HG03175 (cell line): ENCODE measurements around the gene TRAPPC12.
"Not testable (repeated sequence)": the region's sequence is repeated elsewhere in the genome, so short reads cannot be mapped to it uniquely, and the experiment has no call there.

Experiments used
- ATAC-seq: cut with Tn5 transposase; IDR thresholded peaks from one replicate; pipeline ENCODE4 v1.9.1; 2021; ENCODE audit warnings: mild to moderate bottlenecking, moderate library complexity; ENCODE audit not compliant: unreplicated experiment

Gene TRAPPC12

GRCh38 chr2:3483227-3483985, 103.9 kb downstream of the TRAPPC12 start:
- no peak for ATAC-seq

- ATAC-seq = no peak
Measured at GRCh38 chr2:3483986-3484960, 104.8 kb downstream of the TRAPPC12 start.

GRCh38 chr2:3485166-3485565, 105.7 kb downstream of the TRAPPC12 start:
- ATAC-seq = no peak

GRCh38 chr2:3486047-3487027, 106.8 kb downstream of the TRAPPC12 start:
- ATAC-seq = no peak

- ATAC-seq = no peak
Measured at GRCh38 chr2:3487028-3487425, 107.5 kb downstream of the TRAPPC12 start.

- no peak for ATAC-seq
Measured at GRCh38 chr2:3487432-3487831, 107.9 kb downstream of the TRAPPC12 start.

GRCh38 chr2:3488061-3488531, 108.6 kb downstream of the TRAPPC12 start:
- no peak for ATAC-seq

- ATAC-seq = no peak
Measured at GRCh38 chr2:3488855-3489763, 109.6 kb downstream of the TRAPPC12 start.

GRCh38 chr2:3489764-3490115, 110.2 kb downstream of the TRAPPC12 start:
- no peak for ATAC-seq

GRCh38 chr2:3490191-3491170, 111.0 kb downstream of the TRAPPC12 start:
- no peak for ATAC-seq

GRCh38 chr2:3491306-3491705, 111.8 kb downstream of the TRAPPC12 start:
- ATAC-seq = no peak

- ATAC-seq = no peak
Measured at GRCh38 chr2:3491716-3492474, 112.4 kb downstream of the TRAPPC12 start.

GRCh38 chr2:3492475-3492787, 112.9 kb downstream of the TRAPPC12 start:
- not testable (repeated sequence) for ATAC-seq

- ATAC-seq = no peak
Measured at GRCh38 chr2:3492951-3493614, 113.6 kb downstream of the TRAPPC12 start.

GRCh38 chr2:3493615-3494007, 114.1 kb downstream of the TRAPPC12 start:
- ATAC-seq = no peak

GRCh38 chr2:3494984-3495666, 115.6 kb downstream of the TRAPPC12 start:
- no peak for ATAC-seq

- not testable (repeated sequence) for ATAC-seq
Measured at GRCh38 chr2:3496708-3497080, 117.2 kb downstream of the TRAPPC12 start.
